Urinary bladder (tissue), 4 donors: Measurements from ENCODE around the gene MYO10. TPM values are rescaled to one million over a fixed set of nuclear protein-coding genes. Genes with fewer than 3 reads are reported as not detected.
A peak's percentile ranks its signal among the peaks of the same experiment; 100 is the strongest.

Experiments used
- DNase-seq: peaks from one replicate; pipeline ENCODE4 v3.0.0-alpha.2; 2015; ENCODE audit errors: extremely low spot score
- H3K27ac ChIP-seq: one replicate; pipeline ENCODE4 v1.5.1; 2013; ENCODE audit warnings: low read depth, mild to moderate bottlenecking, moderate library complexity
- H3K36me3 ChIP-seq: one replicate; pipeline ENCODE4 v1.6.1; 2013; ENCODE audit warnings: mild to moderate bottlenecking, moderate library complexity; ENCODE audit not compliant: insufficient read depth
- H3K4me1 ChIP-seq: one replicate; pipeline ENCODE4 v1.6.1; 2013; ENCODE audit warnings: mild to moderate bottlenecking, moderate library complexity; ENCODE audit not compliant: insufficient read depth
- H3K4me3 ChIP-seq: one replicate; pipeline ENCODE4 v1.5.1; 2013; ENCODE audit warnings: low read depth, low read length
- WGBS: extraction: QIAGEN DNeasy Blood & Tissue Kit; methylation state at CpG from one replicate; pipeline ENCODE4 v1.1.7; 2013; 5-methylcytosine and 5-hydroxymethylcytosine counted together
- polyA plus RNA-seq: library from polyadenylated mRNA; stranded (reverse); fragments of 200-250 nt; gene quantifications from one replicate; pipeline ENCODE4 v1.2.3, GENCODE V29; 2013
- total RNA-seq: library from RNA; depleted of rRNA; stranded (reverse); fragments of >200 nt; gene quantifications from one replicate; pipeline ENCODE4 v1.2.3, GENCODE V29; 2014
- donor health status: healthy with polysubstance abuse.
- donor health status: healthy.

MYO10 gene
- total and polyA plus RNA-seq, 2 donors: 4.3 to 21.3 TPM

- WGBS: 36% methylated on average over 6 of the region's 6 CpGs
- Histone ChIP-seq H3K36me3 (no peaks in the 10 kb centered on the region), H3K27ac (no peak overlapping the region), H3K4me3 (no peak overlapping the region), H3K4me1 (no peaks in the 10 kb centered on the region)
- DNase-seq: peak; percentile 15
Observed at GRCh38 chr5:16791036-16791705, 144.9 kb downstream of the MYO10 start.

GRCh38 chr5:16788957-16789356 lies 147.1 kb downstream of the MYO10 start:
- Histone ChIP-seq H3K27ac (no peak overlapping the region), H3K4me1 (no peaks in the 10 kb centered on the region), H3K36me3 (no peaks in the 10 kb centered on the region), H3K4me3 (no peak overlapping the region)
- 93% methylated on average over 5 of the region's 5 CpGs for WGBS
- DNase-seq: no peak

DNA sequence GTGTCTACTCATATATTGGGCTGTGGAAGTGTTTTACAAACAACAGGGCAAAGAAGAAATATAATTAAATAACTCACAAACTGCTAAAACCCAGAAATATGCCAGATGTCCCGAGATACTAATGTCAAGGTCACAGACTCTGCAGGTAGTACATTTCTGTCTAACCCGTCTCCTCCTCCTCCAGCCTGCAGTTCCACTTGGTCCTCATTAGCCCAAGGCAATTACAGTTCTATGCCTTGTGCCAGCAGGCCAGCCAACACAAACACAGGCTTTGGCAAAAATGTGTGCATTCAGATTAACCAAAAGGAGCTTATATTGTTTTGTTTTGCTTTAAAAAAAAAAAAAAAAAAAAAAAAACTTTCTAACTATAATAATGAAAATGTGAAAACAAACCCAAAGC lies 148.8 kb downstream of the MYO10 start:
- H3K4me1 ChIP-seq: no peaks in the 10 kb centered on the region
- H3K36me3 ChIP-seq: no peaks in the 10 kb centered on the region
- 88% methylated on average over 2 of the region's 2 CpGs for WGBS
- no peak for DNase-seq
- H3K27ac ChIP-seq: no peak overlapping the region
- no peak overlapping the region for H3K4me3 ChIP-seq

DNA sequence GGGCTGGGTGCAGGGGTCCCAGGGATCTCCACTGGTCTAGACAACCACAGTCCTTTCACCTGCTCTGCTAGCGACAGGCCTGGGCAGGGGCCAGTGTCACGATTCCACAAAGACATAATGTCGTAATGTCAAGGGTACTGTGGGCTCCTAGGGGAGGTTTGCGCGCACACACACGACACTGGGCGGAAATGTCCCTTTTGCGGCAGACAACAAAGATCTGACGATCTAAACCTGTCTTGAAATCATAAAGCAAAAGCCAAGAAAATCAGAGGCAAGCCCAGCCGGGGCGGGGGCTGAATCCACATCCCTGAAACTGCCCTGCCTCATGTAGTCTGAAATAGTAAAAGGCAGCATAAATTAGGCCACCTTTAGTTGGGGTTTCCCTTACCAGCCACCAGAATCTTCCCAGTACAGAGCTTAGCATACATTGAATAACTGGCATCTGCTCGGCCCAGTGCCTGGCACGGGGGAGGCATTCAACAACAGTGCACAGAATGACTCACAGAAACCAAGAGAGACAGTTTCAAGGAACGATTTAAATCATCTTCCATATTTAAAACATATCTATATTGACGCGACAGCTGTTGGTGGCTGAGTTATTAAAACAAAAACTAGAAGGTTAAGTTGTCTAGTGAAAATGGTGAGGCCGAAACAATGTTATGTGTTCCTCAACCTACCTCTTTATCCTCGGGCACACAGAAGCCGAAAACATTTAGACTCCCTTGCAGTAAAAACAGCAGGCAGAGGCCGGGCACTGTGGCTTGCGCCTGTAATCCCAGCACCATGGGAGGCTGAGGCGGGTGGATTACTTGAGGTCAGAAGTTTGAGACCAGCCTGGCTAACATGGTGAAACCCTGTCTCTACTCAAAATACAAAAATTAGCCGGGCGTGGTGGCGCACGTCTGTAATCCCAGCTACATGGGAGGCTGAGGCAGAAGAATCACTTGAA lies 151.0 kb downstream of the MYO10 start:
- Histone ChIP-seq H3K27ac (no peak overlapping the region), H3K4me3 (no peak overlapping the region), H3K4me1 (no peaks in the 10 kb centered on the region), H3K36me3 (no peaks in the 10 kb centered on the region)
- DNase-seq: no peak
- 78% methylated on average over 26 of the region's 26 CpGs for WGBS

DNA sequence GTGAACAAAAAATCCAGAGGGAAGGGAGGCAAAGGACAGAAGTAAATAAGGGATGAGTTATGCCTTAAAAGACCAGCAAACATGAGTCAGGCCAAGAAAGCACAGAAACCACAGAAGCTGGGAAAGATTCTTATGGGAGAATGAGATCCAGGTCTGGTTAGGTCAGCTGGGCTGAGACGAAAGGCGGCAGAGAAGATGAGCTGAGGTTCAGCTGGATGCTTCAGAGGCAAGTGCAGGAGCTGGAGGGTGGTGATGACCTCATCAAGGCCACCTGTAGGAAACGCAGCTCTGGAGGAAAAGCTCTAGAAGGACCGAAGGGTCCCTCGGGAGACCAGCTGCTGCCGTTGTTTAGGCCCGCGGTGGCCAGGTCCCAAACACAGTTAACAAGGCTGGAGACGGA lies 152.0 kb downstream of the MYO10 start:
- H3K4me1 ChIP-seq: no peaks in the 10 kb centered on the region
- no peak overlapping the region for H3K27ac ChIP-seq
- 91% methylated on average over 9 of the region's 9 CpGs for WGBS
- DNase-seq: no peak
- H3K4me3 ChIP-seq: no peak overlapping the region
- no peaks in the 10 kb centered on the region for H3K36me3 ChIP-seq

- no peak overlapping the region for H3K27ac ChIP-seq
- H3K4me3 ChIP-seq: no peak overlapping the region
- H3K4me1 ChIP-seq: no peaks in the 10 kb centered on the region
- WGBS: 96% methylated on average over 12 of the region's 12 CpGs
- no peaks in the 10 kb centered on the region for H3K36me3 ChIP-seq
- DNase-seq: no peak
Observed at GRCh38 chr5:16781828-16782626, 154.1 kb downstream of the MYO10 start.

GRCh38 chr5:16780325-16780724 lies 155.8 kb downstream of the MYO10 start:
- no peaks in the 10 kb centered on the region for H3K4me1 ChIP-seq
- H3K27ac ChIP-seq: no peak overlapping the region
- no peak overlapping the region for H3K4me3 ChIP-seq
- 64% methylated on average over 6 of the region's 6 CpGs for WGBS
- no peaks in the 10 kb centered on the region for H3K36me3 ChIP-seq
- DNase-seq: no peak

GRCh38 chr5:16777432-16777831 lies 158.7 kb downstream of the MYO10 start:
- DNase-seq: no peak
- 97% methylated on average over 5 of the region's 5 CpGs for WGBS
- Histone ChIP-seq H3K4me3 (no peak overlapping the region), H3K27ac (no peak overlapping the region), H3K4me1 (no peaks in the 10 kb centered on the region), H3K36me3 (no peaks in the 10 kb centered on the region)

DNA sequence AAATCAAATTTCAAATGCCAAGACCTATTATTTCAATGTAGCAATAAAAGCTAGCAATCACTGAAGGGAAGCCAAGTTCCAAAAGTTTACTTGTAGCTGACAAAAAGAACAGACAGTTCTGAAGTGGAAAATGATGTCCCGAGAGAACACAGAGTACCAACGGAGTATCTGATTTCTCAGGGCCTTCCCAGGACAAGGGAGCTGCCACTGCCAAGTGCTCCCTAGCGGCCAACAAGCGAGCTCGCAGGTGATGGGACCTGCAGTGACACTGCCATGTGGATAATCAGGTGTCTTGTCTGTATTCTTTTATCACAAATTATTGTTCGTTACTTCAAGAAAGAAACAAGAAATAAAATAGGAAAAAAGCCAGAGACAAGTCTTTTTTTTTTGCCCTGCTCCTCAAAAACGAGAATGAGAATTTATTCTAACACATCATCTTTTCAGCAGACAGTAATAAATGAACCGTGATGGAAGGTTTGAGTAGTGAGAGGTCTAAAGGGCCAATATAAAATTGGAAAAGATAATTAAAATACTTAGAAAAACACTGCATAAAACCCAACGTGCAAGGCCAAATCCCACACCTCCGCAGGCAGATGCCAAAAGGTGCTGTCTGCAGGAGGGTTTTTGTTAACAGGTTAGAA lies 159.4 kb downstream of the MYO10 start:
- no peaks in the 10 kb centered on the region for H3K4me1 ChIP-seq
- no peak overlapping the region for H3K27ac ChIP-seq
- no peak for DNase-seq
- 73% methylated on average over 10 of the region's 10 CpGs for WGBS
- no peaks in the 10 kb centered on the region for H3K36me3 ChIP-seq
- H3K4me3 ChIP-seq: no peak overlapping the region

DNA sequence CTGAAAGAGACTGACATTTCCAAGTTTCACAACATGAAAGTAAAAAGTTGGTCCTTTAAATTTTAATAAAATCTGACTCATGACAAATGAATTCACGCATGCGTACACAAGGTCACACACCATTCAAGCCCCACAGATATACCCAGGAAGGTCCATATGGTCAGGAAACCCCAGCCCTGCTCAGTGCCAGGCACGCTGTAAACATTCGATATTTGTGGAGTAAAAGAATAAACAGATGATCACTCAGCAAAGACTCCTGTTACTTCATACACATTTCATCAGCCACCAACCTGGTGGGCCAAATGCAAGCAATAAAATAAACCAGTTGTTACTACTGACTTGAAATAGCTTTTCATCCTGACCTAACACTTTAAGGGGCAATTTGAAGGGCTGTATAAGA lies 161.3 kb downstream of the MYO10 start:
- H3K4me3 ChIP-seq: no peak overlapping the region
- 88% methylated on average over 4 of the region's 4 CpGs for WGBS
- H3K36me3 ChIP-seq: no peaks in the 10 kb centered on the region
- no peak overlapping the region for H3K27ac ChIP-seq
- no peaks in the 10 kb centered on the region for H3K4me1 ChIP-seq
- no peak for DNase-seq

- H3K4me3 ChIP-seq: no peak overlapping the region
- 73% methylated on average over 3 of the region's 3 CpGs for WGBS
- H3K4me1 ChIP-seq: no peaks in the 10 kb centered on the region
- DNase-seq: no peak
- H3K27ac ChIP-seq: no peak overlapping the region
- H3K36me3 ChIP-seq: no peaks in the 10 kb centered on the region
Observed at GRCh38 chr5:16773991-16774390, 162.1 kb downstream of the MYO10 start.

DNA sequence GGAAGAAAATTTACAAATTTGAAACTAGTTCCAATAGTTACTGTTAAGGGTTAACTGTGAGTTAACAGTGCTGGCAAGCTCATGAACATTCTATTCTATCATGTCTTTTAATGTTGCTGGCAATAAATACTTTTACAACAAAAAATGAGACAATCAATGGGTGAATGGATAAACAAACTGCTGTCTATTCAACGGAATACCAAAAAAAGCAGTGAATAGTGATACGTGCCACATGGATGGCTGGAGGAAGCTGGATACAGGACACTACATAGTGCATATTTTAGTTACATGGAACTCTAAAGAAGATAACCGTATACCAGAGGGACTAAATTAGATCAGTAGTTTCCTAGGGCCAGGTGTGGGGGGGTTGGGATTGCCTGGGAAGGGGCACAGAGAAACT lies 163.5 kb downstream of the MYO10 start:
- no peak for DNase-seq
- Histone ChIP-seq H3K4me3 (no peak overlapping the region), H3K36me3 (no peaks in the 10 kb centered on the region), H3K27ac (no peak overlapping the region), H3K4me1 (no peaks in the 10 kb centered on the region)
- 39% methylated on average over 3 of the region's 3 CpGs for WGBS

DNA sequence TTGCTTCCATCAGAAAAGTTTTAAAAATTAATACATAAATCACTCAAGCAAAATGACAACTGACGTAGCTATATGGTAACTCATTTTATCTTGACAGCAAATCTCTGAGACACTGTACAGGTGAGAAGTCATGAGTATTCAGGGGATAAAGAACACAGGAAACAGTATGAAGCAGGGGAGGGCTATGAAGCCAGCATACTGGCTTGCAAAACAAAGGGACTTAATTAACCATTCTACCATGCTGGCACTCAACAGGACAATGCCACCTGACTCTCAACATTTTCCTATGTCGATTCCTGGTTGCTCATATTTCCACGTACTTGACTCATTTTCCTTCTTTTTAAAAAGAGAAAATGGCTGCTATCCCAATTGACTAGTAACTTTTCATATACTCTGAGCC lies 167.9 kb downstream of the MYO10 start:
- no peak for DNase-seq
- Histone ChIP-seq H3K36me3 (peaks cover 1% of the 10 kb centered on the region), H3K4me3 (no peak overlapping the region), H3K27ac (no peak overlapping the region), H3K4me1 (no peaks in the 10 kb centered on the region)
- 90% methylated on average over 3 of the region's 3 CpGs for WGBS
